Middle frontal gyrus (tissue), 1 donor: Measurements from ENCODE around the gene NRG4.
"Not testable (repeated sequence)": the region's sequence is repeated elsewhere in the genome, so short reads cannot be mapped to it uniquely, and the experiment has no call there.

ENCODE experiments used
- DNase-seq: peaks from one replicate; pipeline ENCODE4 v3.0.0-alpha.2; 2015; ENCODE audit warnings: low spot score; ENCODE audit errors: extremely low spot score

Gene NRG4

DNA sequence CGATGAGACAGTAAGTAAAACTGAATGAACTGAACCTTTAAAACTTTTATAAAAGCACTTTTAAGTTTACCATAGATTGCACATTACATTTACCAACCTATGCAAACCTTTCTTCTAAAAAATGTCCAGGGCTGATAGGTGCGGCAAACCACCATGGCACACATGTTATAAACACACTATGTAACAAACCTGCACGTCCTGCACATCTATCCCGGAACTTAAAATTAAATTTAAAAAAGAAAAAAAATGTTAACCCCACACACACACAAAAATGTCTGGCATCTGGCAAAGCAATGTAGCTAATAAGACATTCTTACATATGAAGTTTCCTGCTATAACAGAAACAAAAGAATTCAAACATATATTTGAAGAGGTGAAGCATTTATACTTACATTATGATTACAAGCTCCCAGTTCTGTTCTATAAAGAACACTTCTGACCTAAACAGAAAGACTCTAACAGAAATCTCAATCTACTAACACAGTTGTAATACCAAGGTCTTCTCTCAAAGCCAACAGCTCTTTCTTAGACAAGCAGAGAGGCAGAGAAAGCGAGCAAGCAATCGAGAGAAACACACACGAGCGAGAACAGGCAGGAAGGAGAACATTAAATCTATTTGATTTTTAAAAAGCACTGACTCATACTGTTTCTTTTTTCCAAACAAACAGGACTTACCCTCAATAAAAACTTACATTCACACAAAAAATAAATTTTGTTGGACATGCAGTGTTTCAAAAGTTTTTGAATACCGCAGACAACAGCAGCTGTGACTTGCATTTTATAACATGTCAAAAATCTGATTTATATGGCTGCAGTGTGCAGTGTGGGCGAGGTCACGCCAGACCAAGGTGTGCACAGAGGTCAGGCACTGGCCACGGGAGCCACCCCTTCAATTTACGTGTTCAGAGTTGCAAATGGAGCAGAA, at the start of gene NRG4:
NRG4 (minus strand) TSS at position 798 of the 925 bp plus-strand sequence. CDS start 1,194 bp downstream, outside the sequence.
- DNase-seq, result no peak

- no peak for DNase-seq
Measured at GRCh38 chr15:76061700-76062099, 49.5 kb upstream of the NRG4 start.

DNA sequence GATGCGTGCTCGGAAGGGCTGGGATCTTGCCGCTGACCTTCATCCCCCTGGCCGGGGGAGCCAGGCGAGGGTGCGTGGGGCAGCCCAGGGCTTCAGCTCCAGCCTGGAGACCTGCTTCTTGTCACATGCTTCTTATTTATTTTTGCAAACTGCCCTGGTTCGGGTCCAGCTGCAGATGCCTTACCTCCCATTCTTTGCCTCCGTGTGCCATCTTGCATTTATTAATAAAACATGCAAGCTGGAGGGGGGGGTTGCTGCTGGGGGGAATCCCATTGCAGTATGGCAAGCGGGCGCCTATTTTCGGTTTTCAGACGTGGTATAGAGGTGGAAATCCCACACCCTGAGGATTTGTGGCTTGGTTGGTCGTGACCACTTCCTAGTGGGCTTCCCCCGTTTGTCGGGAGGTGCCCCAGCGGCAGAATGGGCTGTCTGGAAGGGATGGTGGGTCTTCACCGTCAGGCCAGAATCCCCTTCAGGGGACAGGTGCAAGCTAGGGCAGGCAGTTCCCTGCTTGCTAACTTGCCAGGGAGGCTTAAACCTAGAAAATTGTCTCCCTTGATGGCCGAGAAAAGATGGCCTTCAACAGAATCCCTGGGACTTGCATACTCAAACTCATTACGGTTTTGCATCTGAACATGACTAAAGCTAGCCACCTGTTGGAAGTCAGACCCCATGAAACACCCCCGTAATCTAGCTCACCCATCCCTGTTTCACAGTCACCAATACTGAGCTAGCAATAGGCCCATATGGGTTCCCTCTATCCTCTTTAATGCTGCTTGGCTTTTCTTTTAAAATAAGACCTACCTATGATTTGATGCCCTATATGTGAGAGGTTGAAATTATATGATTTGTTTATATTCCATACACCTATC, 48.1 kb upstream of the NRG4 start:
- no peak for DNase-seq

DNA sequence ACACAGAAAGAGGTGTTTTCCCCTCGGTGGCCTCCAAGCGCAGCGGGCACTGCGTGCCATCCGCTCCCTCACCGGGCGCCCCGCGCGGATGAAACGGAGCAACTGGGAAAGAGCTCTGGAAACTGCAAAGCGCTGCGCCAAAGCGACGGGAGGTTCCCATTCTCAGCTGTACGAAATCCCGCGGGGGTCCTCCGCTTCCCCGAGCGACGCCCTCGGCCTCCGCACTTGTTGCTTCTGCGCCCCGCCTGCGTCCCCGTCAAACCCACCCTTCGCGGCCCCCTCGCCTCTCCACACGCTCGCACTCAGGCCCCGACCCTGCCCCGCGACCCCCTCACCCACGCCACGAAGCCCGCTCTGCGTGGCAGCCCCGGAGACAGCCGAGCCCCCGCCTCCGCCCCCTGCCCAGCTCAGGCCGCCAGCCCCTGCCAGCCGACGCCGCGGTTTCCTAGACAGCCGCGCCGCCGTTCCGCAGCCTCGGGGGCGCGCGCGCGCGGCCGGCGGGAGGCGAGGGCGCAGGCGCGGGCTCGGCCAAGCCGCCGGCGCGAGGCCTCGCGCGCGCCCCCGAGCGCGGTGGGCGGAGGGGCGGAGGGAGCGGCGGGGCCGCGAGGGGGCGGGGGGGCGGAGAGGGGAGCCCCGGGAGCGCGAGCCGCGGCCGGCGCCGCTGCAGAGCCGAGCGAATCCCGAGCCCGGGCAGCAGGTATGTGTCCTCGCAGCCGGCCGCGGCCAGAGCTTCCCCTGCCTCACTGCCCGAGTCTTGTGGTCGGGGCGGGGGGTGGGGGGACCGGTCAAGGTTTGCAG, 47.3 kb upstream of the NRG4 start, which contains the start of gene TMEM266:
TMEM266 (plus strand) TSS at position 666 of the 798 bp plus-strand sequence. CDS start 74,279 bp downstream, outside the sequence.
- DNase-seq, result peak; percentile 19

DNA sequence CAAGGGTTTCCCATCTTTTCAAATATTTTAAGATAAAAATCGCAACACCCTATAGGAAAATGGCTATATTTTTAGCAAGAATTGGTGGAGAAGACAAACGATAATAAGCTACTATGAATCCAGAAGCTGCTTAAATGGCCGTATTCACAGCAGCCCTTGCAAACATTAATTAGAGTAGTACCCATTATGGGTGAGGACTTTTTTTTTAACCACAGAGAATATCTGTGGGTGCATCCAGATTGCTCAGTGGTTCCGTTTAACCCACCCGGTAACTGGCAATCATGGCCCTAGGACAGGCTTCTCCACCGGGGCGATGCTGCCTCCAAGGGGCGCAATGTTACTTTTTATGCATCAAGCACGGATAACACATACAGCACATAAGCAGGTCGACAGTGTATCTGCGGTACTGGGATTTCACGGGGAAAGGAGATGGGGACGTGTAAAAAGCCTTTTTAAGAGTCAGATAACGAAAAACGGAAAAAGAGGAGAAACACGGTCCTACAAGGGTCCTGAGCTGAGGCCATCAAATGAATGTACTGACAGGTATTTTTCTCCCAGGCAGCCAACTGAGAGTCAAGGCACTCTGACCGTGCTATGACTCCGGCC, 46.6 kb upstream of the NRG4 start:
- peak; percentile 32 for DNase-seq

DNA sequence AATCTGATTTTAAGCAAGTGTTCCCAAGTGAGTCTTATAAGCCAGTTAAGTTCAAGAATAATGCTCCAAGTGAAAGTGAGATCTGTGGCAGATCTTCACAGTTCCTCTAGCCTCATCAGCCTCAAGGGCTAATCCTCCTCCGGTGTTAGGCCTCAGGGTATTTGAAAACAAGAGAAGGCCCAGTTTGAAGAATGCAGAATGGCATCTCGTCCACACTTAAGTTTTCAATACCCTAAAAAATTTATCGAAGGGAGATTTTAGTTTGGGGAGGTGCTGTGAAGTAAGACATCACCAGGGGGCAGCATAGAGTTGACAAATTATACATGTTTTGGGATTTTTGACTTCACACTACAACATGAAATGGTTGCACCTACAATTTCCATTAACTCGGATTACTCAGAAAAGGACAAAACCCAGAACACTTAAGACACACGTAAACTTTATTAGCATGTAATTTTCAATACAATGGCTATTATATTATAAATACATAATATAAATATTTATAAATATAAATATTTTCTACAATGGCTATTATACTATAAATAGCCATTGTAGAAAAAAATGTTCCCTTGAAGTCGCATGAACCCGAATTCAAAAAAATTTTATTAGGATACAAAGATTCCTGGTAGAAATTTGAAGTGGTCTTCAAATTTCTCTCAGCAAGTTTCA, 45.2 kb upstream of the NRG4 start:
- peak; percentile 26 for DNase-seq

DNA sequence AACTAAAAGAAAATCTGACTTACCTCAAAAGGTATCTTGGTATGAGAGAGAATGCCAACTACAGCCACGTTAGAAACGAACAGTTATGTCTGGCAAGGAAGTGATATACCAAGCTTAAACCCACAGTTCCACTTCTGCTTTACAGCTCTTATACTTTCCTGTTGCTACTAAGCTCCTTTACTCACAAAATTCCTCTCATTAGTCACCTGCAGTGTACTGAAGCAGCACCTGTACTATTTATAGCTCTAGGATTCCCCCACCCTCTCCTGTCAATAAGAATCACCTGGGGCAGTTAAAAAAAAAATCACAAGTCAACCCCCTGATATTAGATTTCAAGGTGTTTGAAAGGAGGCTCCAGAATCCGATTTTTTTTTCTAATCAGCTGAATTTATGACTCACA, 44.7 kb upstream of the NRG4 start:
- no peak for DNase-seq

- not testable (repeated sequence) for DNase-seq
Measured at GRCh38 chr15:76054201-76054600, 42.0 kb upstream of the NRG4 start.

DNA sequence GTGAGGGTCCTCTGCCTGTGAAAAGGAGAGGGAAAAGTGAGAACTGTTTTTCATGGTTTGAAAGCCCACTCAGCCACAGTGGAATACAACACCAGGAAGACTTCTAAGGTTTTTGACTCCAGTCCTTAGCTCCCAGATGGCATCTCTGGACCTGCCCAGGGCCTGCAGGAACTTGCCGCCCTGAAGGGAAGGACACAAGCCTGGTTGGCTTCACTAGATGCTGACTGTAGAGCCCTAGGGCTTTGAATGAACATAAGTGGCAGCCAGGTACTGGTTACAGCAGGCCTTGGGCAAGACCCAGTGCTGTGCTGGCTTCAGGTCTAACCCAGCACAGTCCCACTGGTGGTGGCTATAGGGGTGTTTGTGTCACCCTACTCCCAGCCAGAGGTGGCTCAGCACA, 26.3 kb upstream of the NRG4 start:
- DNase-seq, result no peak

DNA sequence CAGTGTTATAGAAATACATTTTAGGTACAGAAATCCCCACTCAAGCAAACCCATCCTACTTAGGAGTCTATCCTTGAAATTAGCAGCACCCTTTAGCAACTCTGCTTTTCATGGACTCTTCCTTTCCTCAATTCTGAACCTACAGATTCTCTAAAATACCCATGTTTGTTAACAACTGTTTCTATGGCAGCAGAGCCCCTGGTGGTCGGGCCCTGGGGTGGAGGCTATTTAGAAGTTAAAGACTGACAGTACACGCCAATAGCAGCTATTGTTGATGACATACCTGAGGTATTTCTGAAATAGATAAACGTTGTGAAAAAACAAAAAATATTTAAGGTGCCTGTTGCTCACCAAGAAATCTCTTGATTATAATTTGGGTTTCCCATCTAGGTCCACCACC, 23.4 kb upstream of the NRG4 start:
- no peak for DNase-seq

GRCh38 chr15:76034111-76034510, 21.9 kb upstream of the NRG4 start:
- no peak for DNase-seq

GRCh38 chr15:76033438-76033837, 21.2 kb upstream of the NRG4 start:
- DNase-seq, result no peak

DNA sequence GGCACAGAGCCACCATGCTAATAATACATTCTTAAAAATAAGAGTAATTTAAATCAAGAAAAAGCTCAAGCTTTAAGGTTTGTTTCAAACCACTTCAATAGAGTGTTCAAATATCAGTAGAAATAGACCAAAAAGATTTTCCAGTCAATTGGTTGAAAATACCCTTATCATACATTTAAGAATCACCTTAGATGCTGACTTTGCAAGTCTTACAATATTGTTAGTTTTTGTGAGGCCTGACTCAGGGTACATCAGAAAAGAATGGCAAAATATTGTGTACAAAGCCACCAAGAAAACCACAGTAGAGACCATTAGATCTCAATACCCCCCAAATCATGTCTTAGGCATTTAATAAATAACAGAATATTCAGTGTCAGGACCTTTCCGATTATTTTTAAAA, 19.8 kb upstream of the NRG4 start:
- no peak for DNase-seq

DNA sequence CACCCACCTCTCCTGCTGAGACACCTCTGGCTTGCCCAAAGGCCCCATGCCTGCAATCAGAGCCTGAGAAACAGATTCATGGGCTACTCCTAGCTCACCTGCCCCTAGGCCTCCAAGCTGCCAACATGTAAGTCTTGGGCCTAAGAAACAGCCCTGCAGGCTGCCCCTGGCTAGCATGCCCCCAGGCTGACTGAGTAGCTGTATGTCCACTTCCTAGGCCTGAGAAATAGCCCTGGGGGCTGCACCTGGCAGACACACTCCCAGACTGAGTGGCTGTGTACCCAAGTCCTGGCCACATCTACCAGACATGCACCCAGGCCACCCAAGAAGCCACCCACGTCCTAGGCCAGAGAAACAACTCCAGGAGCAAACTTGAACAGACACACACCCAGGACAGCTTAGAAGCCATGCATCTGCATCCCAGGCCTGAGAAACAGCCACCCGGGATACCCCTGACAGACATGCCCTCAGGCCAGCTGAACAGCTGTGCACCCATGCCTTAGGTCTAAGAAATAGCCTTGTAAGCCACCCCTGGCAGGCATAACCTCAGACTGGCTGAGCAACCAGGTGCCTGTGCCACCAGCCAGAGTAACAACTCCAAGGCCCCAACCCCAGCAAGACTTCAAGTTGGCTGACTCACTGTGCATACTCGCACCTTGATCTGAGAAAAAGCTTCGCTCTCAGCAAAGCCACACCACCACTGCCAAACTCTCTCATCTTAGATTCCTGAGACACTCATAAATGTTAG, 12.0 kb upstream of the NRG4 start:
- DNase-seq, result no peak

- DNase-seq, result not testable (repeated sequence)
Measured at GRCh38 chr15:76013470-76013869, 1.2 kb upstream of the NRG4 start.

- no peak for DNase-seq
Measured at GRCh38 chr15:76010613-76011012, 1.6 kb downstream of the NRG4 start.

GRCh38 chr15:76006136-76006778, 6.0 kb downstream of the NRG4 start:
- DNase-seq, result no peak

- DNase-seq, result no peak
Measured at GRCh38 chr15:76003364-76003763, 8.9 kb downstream of the NRG4 start.

DNA sequence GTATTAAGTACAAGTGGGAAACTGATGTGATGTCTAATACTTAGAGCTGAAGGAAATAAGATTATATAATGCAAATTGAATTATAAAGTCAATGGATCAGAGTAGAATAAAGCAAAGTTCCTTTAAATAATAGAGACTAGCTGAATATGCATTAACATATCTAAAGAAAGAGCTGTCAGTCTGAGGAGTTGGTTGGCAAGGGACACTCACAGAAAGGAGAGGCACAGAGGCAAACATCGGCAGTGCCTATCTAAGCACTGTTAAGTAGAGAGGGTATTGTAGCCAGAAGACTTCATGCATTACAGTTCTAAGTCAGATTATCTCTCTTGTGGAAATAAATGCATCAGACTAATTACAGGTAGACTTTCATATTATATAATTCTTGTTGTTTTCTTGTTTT, 16.6 kb downstream of the NRG4 start:
- DNase-seq, result no peak
